Heart left ventricle (tissue), 16 donors: Measurements from ENCODE around the gene CFAP99. TPM values are rescaled to one million over a fixed set of nuclear protein-coding genes. Genes with fewer than 3 reads are reported as not detected.

ENCODE experiments used
- ATAC-seq, 4 donors: fragments of 200-7000 bp; cut with Tn5 transposase; one replicate each; pipeline ENCODE4 v1.9.1; 2020 to 2022; ENCODE audit warnings: moderate library complexity in 4 of 4, mild to moderate bottlenecking in 3 of 4, moderate number of reproducible peaks in 1 of 4
- DNase-seq, 5 donors: peaks; one replicate each; pipeline ENCODE4 v3.0.0-alpha.2; 2020
- H3K27ac ChIP-seq, 12 donors: fragments of 200-600 bp; sonication (generic) in 4 of 12; one replicate each; pipeline versions ENCODE4 v1.5.0 to v1.8.0; 2016 to 2022; ENCODE audit warnings: mild to moderate bottlenecking in 2 of 12
- H3K27me3 ChIP-seq, 9 donors: fragments of 200-600 bp; sonication (generic) in 2 of 9; one replicate each; pipeline versions ENCODE4 v1.5.1 to v1.8.0; 2016 to 2022; ENCODE audit warnings: mild to moderate bottlenecking in 3 of 9
- H3K36me3 ChIP-seq, 9 donors: fragments of 200-600 bp; sonication (generic) in 2 of 9; one replicate each; pipeline versions ENCODE4 v1.5.0 to v1.8.0; 2018 to 2022; ENCODE audit warnings: mild to moderate bottlenecking in 2 of 9
- H3K4me1 ChIP-seq, 12 donors: fragments of 200-600 bp; sonication (generic) in 4 of 12; one replicate each; pipeline versions ENCODE4 v1.5.0 to v1.8.0; 2016 to 2022; ENCODE audit warnings: mild to moderate bottlenecking in 3 of 12
- H3K4me3 ChIP-seq, 12 donors: fragments of 200-600 bp; sonication (generic) in 4 of 12; one replicate each; pipeline versions ENCODE4 v1.5.0 to v1.8.0; 2017 to 2022; ENCODE audit warnings: mild to moderate bottlenecking in 9 of 12, moderate library complexity in 4 of 12
- H3K9me3 ChIP-seq, 12 donors: fragments of 200-600 bp; sonication (generic) in 4 of 12; one replicate each; pipeline versions ENCODE4 v1.5.0 to v1.8.0; 2016 to 2022; ENCODE audit warnings: mild to moderate bottlenecking in 1 of 12
- CTCF ChIP-seq, 12 donors: fragments of 200-600 bp; sonication (generic) in 4 of 12; IDR thresholded peaks; one replicate each; pipeline versions ENCODE4 v1.5.0 to v1.8.0; 2018 to 2022; ENCODE audit warnings: antibody characterized with exemption in 12 of 12, mild to moderate bottlenecking in 5 of 12
- POLR2A ChIP-seq, 2 donors: fragments of 450-650 bp; IDR thresholded peaks; one replicate each; pipeline ENCODE4 v1.6.1; 2017; ENCODE audit warnings: antibody characterized with exemption in 2 of 2, mild to moderate bottlenecking in 2 of 2, moderate library complexity in 2 of 2
- WGBS, 4 donors: extraction: QIAGEN DNeasy Blood & Tissue Kit in 2 of 4; methylation state at CpG; one replicate each; pipeline versions ENCODE4 v1.1.5 to v1.1.7; 2013 to 2018; 5-methylcytosine and 5-hydroxymethylcytosine counted together
- intact Hi-C, 10 donors: fragments of 100-400 bp; cut with DNase I; formaldehyde crosslinking; loops; one replicate each; pipeline versions ENCODE4 v1.11.1 to v1.14.2; 2022
- polyA plus RNA-seq, 2 donors: library from polyadenylated mRNA; stranded (reverse); fragments of 200-250 nt; gene quantifications; one replicate each; pipeline ENCODE4 v1.2.3, GENCODE V29; 2013
- total RNA-seq, 9 donors: library from RNA; depleted of rRNA in 2 of 9; stranded (reverse); fragments of >200 nt in 2 of 9; fragmentation: NEBNext Ultra II Directional in 3 of 9; extraction: Animal tissue kit (Norgen Biotek cat#: 25700) in 3 of 9; gene quantifications; one replicate each; pipeline versions ENCODE4 v1.1.0 to v1.2.4, GENCODE V29; 2016 to 2023
- donor health status: ischemic (EF 13 %, LVEDD 7.1; RV severe dilation, severe dysfunction).
- donor health status: healthy with polysubstance abuse.
- donor health status: DM: no; HTN: yes; CAD: no.
- donor health status: DM: no; HTN: no; CAD: no.
- donor health status: ischemic (EF 25% LVEDD 6.9; RV normal size, moderate dysfunction).
- donor health status: ischemic (EF 25% LVEDD 5.7; RV mildly dilated, moderate dysfunction).
- donor health status: healthy.
- donor health status: DM: yes; HTN: yes; CAD: no.
- donor health status: ischemic (EF 35%, LVEDD 5.7; RV mildly dilated, moderate dysfunction).
- donor health status: nonischemic (EF 11% LVEDD 7.7; RV severe dilation, severe dysfunction).
- donor health status: DM: yes; HTN: yes; CAD: no.
- donor health status: PGD.
- donor health status: ischemic (EF 29% LVEDD 5.4; RV normal size, mild dysfunction).
- donor health status: nonischemic (EF 23%, LVEDD 6.1; RV moderate dilation, normal function).

CFAP99 gene
- total and polyA plus RNA-seq, 11 donors: not detected

GRCh38 chr4:2399631-2400190 is 19.0 kb upstream of the CFAP99 start:
- WGBS, 4 donors: 80 to 84% (median 81%) methylated on average over 27 to 28 of the region's 28 CpGs

GRCh38 chr4:2400841-2401609 is 17.7 kb upstream of the CFAP99 start:
- Histone ChIP-seq H3K9me3 (no peaks in the 10 kb centered on the region), H3K36me3 (no peaks in the 10 kb centered on the region), H3K4me1 (peaks cover 0 to 20% (median 15%) of the 10 kb centered on the region in 12 donors), H3K27me3 (no peaks in the 10 kb centered on the region), H3K27ac (no peak overlapping the region), H3K4me3 (no peak overlapping the region)
- TF ChIP-seq CTCF (IDR thresholded peaks at IDR 0.05): no peak
- no peak for TF ChIP-seq POLR2A (IDR thresholded peaks at IDR 0.05)
- intact Hi-C loops: no loop called here
- ATAC-seq (no peak), DNase-seq (no peak)
- WGBS, 4 donors: 75 to 88% (median 81%) methylated on average over 11 to 15 of the region's 15 CpGs

More at GRCh38 chr4:2399631-2400190, 19.0 kb upstream of the CFAP99 start:
- Histone ChIP-seq H3K27me3 (no peaks in the 10 kb centered on the region), H3K4me3 (no peak overlapping the region), H3K27ac (no peak overlapping the region), H3K4me1 (peaks cover 0 to 20% (median 15%) of the 10 kb centered on the region in 12 donors), H3K36me3 (no peaks in the 10 kb centered on the region), H3K9me3 (no peaks in the 10 kb centered on the region)
- DNase-seq (no peak), ATAC-seq (no peak)
- TF ChIP-seq CTCF (IDR thresholded peaks at IDR 0.05) (no peak), POLR2A (IDR thresholded peaks at IDR 0.05) (no peak)
- intact Hi-C loops: no loop called here

GRCh38 chr4:2401610-2401983 is 17.2 kb upstream of the CFAP99 start:
- H3K9me3 ChIP-seq: no peaks in the 10 kb centered on the region
- intact Hi-C loops: no loop called here
- H3K27ac ChIP-seq: no peak overlapping the region
- no peaks in the 10 kb centered on the region for H3K27me3 ChIP-seq
- H3K4me3 ChIP-seq: peak overlapping the region in 9 of 12 donors; percentile 22 to 48 (median 40)
- ATAC-seq: no peak
- TF ChIP-seq POLR2A (IDR thresholded peaks at IDR 0.05): no peak
- TF ChIP-seq CTCF (IDR thresholded peaks at IDR 0.05): no peak
- peaks cover 0 to 20% (median 15%) of the 10 kb centered on the region in 12 donors for H3K4me1 ChIP-seq
- no peak for DNase-seq
- H3K36me3 ChIP-seq: no peaks in the 10 kb centered on the region
- 46 to 54% (median 47%) methylated on average over 9 to 15 of the region's 15 CpGs for WGBS, 4 donors

GRCh38 chr4:2402048-2402842 is 16.5 kb upstream of the CFAP99 start:
- Histone ChIP-seq H3K27me3 (no peaks in the 10 kb centered on the region), H3K9me3 (no peaks in the 10 kb centered on the region), H3K4me3 (peak overlapping the region in 11 of 12 donors; percentile 11 to 48 (median 39)), H3K36me3 (no peaks in the 10 kb centered on the region), H3K27ac (no peak overlapping the region), H3K4me1 (peaks cover 0 to 20% (median 15%) of the 10 kb centered on the region in 12 donors)
- DNase-seq (peak; percentile 64 to 76 (median 68)), ATAC-seq (peak; percentile 79 to 87 (median 83))
- TF ChIP-seq CTCF (IDR thresholded peaks at IDR 0.05): no peak
- no peak for TF ChIP-seq POLR2A (IDR thresholded peaks at IDR 0.05)
- WGBS, 4 donors: 3 to 7% (median 5%) methylated on average over 18 to 27 of the region's 27 CpGs
- intact Hi-C loops: no loop called here
